Fibroblast of mammary gland (primary cell): ENCODE results near the gene MAVS.

ENCODE experiments used
- DNase-seq: peaks from one replicate; pipeline ENCODE4 v3.0.0-alpha.2; 2010; ENCODE audit warnings: low read depth
- H3K4me3 ChIP-seq: 2 replicates; pipeline ENCODE4 v1.5.1; 2011; ENCODE audit warnings: low read depth, mild to moderate bottlenecking, low read length, moderate library complexity; ENCODE audit not compliant: control insufficient read depth
- CTCF ChIP-seq: conservative IDR thresholded peaks from 2 replicates; pipeline ENCODE4 v1.5.1; 2011; ENCODE audit warnings: low read depth, low read length, inconsistent platforms; ENCODE audit not compliant: control insufficient read depth, insufficient read depth

Gene MAVS

GRCh38 chr20:3800878-3801260 lies 45.8 kb upstream of the MAVS start:
- TF ChIP-seq CTCF: no peak
- DNase-seq: no peak

GRCh38 chr20:3801299-3801698 lies 45.3 kb upstream of the MAVS start:
- no peak overlapping the region for H3K4me3 ChIP-seq

More at GRCh38 chr20:3800878-3801260, 45.8 kb upstream of the MAVS start:
- no peak overlapping the region for H3K4me3 ChIP-seq

GRCh38 chr20:3801846-3802245 lies 44.8 kb upstream of the MAVS start:
- no peak for TF ChIP-seq CTCF
- no peak for DNase-seq
- H3K4me3 ChIP-seq: no peak overlapping the region

More at GRCh38 chr20:3801299-3801698, 45.3 kb upstream of the MAVS start:
- DNase-seq: no peak
- no peak for TF ChIP-seq CTCF

GRCh38 chr20:3802524-3803239 lies 44.0 kb upstream of the MAVS start:
- no peak overlapping the region for H3K4me3 ChIP-seq
- no peak for DNase-seq
- TF ChIP-seq CTCF: no peak

GRCh38 chr20:3803289-3803688 lies 43.3 kb upstream of the MAVS start:
- no peak overlapping the region for H3K4me3 ChIP-seq
- TF ChIP-seq CTCF: no peak
- DNase-seq: no peak

GRCh38 chr20:3803854-3804253 lies 42.8 kb upstream of the MAVS start:
- no peak overlapping the region for H3K4me3 ChIP-seq
- no peak for DNase-seq
- no peak for TF ChIP-seq CTCF

GRCh38 chr20:3804254-3804751 lies 42.3 kb upstream of the MAVS start:
- no peak overlapping the region for H3K4me3 ChIP-seq
- DNase-seq: no peak
- no peak for TF ChIP-seq CTCF
